ENCODE measurements around the gene CP.

DNA sequence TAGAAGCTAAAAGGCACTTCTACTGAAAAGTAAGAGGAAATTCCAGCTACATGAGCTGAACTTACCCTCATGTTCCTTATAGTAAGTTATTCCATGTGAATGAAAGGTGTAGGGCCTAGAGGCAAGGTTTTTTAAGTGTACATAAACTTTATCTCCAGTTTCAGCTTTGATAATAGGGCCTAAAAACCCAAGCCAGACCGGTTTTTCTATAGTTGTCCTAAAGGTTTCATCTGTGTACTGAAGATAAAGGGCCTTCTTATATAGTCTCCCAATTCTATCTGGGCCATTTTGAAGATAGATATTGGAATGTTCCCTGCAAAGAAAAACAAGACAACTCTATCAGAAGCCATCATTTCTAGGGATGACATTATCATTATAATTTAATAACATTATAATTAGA, 9.2 kb downstream of the CP start:
- no peak for TF ChIP-seq CTCF (IDR thresholded peaks at IDR 0.05)
- no peak for TF ChIP-seq ZFX (IDR thresholded peaks at IDR 0.05; ENCODE audit: borderline replicate concordance)

Measured in 22Rv1 (cell line).